Measurements from ENCODE around the gene ZNF764. TPM values are rescaled to one million over a fixed set of nuclear protein-coding genes. Genes with fewer than 3 reads are reported as not detected.

ZNF764 gene
- total RNA-seq: 10 to 100 TPM in 1 of 4 donors, 1 to 10 TPM in 3; 5.5 to 10.5 (median 8.7) TPM

GRCh38 chr16:30557957-30558788 is at the start of gene ZNF764:
Gene ZNF764 (minus strand): TSS chr16:30558374. CDS start chr16:30558182, 192 bp downstream.
- Histone ChIP-seq H3K4me3 (peak within 1 kb of the TSS; percentile 96), H3K9me3 (no peaks in the 10 kb centered on the region), H3K27me3 (no peaks in the 10 kb centered on the region), H3K4me1 (peaks cover 42% of the 10 kb centered on the region), H3K27ac (peak within 1 kb of the TSS; percentile 93), H3K36me3 (peaks cover 26% of the 10 kb centered on the region)
- peak; percentile 99 for DNase-seq (ENCODE audit: low spot score in 2 of 2)
- 0% methylated on average over 9 of the region's 74 CpGs for WGBS
- TF ChIP-seq EP300 (IDR thresholded peaks at IDR 0.05) (no peak), POLR2AphosphoS5 (IDR thresholded peaks at IDR 0.05) (peak in 2 of 3 donors; percentile 49 to 58)

- Histone ChIP-seq H3K27ac (no peak overlapping the region), H3K4me1 (peaks cover 30% of the 10 kb centered on the region), H3K36me3 (peaks cover 44% of the 10 kb centered on the region), H3K27me3 (no peaks in the 10 kb centered on the region), H3K9me3 (no peaks in the 10 kb centered on the region), H3K4me3 (no peak overlapping the region)
- DNase-seq (ENCODE audit: low spot score in 2 of 2): no peak
- WGBS: 99% methylated on average over 3 of the region's 3 CpGs
- TF ChIP-seq POLR2AphosphoS5 (IDR thresholded peaks at IDR 0.05): no peak
- no peak for TF ChIP-seq POLR2A (IDR thresholded peaks at IDR 0.05)
- no peak for TF ChIP-seq CTCF (IDR thresholded peaks at IDR 0.05)
- TF ChIP-seq EP300 (IDR thresholded peaks at IDR 0.05): no peak
Observed at GRCh38 chr16:30606004-30606403, 47.8 kb upstream of the ZNF764 start.

DNA sequence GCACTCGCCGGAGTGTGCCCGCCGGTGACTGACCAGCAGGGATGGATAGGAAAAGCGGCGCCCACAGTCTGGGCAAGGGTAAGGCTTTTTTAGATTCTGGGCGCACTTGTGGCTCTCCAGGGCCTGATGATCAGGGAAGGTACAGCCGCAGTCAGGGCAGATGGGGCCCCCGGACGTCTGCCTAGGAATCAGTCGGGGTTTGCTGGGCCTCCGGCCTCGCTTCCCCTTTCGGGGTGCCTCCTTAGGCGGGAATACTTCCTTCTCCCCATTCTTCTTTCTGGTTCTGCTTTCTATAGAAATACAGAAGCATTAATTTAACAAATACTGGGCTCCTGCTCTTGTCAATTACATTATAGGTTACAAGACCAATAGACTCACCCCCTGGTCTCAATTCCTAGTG is 47.0 kb upstream of the ZNF764 start:
- DNase-seq (ENCODE audit: low spot score in 2 of 2): no peak
- Histone ChIP-seq H3K36me3 (peaks cover 44% of the 10 kb centered on the region), H3K9me3 (no peaks in the 10 kb centered on the region), H3K27me3 (no peaks in the 10 kb centered on the region), H3K4me3 (no peak overlapping the region), H3K4me1 (peaks cover 24% of the 10 kb centered on the region), H3K27ac (no peak overlapping the region)
- WGBS: 88% methylated on average over 15 of the region's 15 CpGs
- TF ChIP-seq EP300 (IDR thresholded peaks at IDR 0.05): no peak
- TF ChIP-seq CTCF (IDR thresholded peaks at IDR 0.05): no peak
- TF ChIP-seq POLR2A (IDR thresholded peaks at IDR 0.05): no peak
- no peak for TF ChIP-seq POLR2AphosphoS5 (IDR thresholded peaks at IDR 0.05)

DNA sequence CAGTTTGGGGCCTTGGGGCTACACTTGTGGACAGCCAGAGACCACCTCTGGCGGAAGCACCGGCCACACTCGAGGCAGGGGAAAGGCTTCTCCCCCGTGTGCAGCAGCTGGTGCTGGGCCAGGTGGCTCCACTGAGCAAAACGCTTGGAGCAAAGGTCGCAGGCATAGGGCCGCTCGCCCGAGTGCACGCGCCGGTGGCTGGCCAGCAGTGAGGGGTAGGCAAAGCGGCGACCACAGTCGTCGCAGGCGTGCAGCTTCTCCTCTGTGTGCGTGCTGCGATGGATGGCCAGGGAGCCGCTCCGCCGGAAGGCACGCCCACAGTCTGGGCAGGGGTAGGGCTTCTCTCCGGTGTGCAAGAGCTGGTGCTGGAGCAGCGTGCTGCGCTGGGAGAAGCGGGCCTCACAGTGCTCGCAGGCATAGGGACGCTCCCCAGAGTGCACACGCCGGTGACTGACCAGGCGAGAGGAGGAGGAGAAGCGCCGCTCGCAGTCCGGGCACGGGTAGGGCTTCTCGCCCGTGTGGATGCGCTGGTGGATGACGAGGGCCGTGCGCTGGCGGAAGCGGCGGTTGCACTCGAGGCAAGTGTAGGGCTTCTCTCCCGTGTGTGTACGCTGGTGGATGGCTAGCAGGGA is 46.3 kb upstream of the ZNF764 start:
- DNase-seq (ENCODE audit: low spot score in 2 of 2): no peak
- H3K4me1 ChIP-seq: peaks cover 21% of the 10 kb centered on the region
- peaks cover 44% of the 10 kb centered on the region for H3K36me3 ChIP-seq
- H3K27ac ChIP-seq: no peak overlapping the region
- H3K9me3 ChIP-seq: no peaks in the 10 kb centered on the region
- H3K4me3 ChIP-seq: no peak overlapping the region
- no peaks in the 10 kb centered on the region for H3K27me3 ChIP-seq
- WGBS: 93% methylated on average over 38 of the region's 49 CpGs
- no peak for TF ChIP-seq EP300 (IDR thresholded peaks at IDR 0.05)

DNA sequence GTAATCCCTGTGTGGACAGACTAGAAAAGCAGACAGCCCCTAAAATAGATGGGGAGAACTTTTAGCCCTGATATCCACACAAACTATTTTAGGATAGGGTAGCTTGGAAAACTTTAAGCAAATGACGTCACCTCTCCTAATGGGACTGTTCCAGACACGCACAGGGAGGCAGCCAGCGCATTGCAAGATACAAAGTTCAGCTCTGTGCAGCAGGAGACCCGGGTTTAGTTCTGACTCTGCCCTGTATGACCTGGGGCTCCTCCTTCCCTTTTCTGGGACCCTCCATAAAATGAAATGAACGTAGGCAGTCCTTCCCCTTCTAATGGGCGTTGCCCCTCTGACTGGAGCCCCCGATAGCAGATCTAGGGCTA is 45.8 kb upstream of the ZNF764 start:
- no peak for TF ChIP-seq POLR2AphosphoS5 (IDR thresholded peaks at IDR 0.05)
- no peak for TF ChIP-seq POLR2A (IDR thresholded peaks at IDR 0.05)
- TF ChIP-seq EP300 (IDR thresholded peaks at IDR 0.05): no peak
- TF ChIP-seq CTCF (IDR thresholded peaks at IDR 0.05): no peak
- no peak overlapping the region for H3K27ac ChIP-seq
- 85% methylated on average over 7 of the region's 7 CpGs for WGBS
- peaks cover 44% of the 10 kb centered on the region for H3K36me3 ChIP-seq
- no peak for DNase-seq (ENCODE audit: low spot score in 2 of 2)
- no peaks in the 10 kb centered on the region for H3K27me3 ChIP-seq
- H3K4me3 ChIP-seq: no peak overlapping the region
- H3K4me1 ChIP-seq: peaks cover 16% of the 10 kb centered on the region
- no peaks in the 10 kb centered on the region for H3K9me3 ChIP-seq

DNA sequence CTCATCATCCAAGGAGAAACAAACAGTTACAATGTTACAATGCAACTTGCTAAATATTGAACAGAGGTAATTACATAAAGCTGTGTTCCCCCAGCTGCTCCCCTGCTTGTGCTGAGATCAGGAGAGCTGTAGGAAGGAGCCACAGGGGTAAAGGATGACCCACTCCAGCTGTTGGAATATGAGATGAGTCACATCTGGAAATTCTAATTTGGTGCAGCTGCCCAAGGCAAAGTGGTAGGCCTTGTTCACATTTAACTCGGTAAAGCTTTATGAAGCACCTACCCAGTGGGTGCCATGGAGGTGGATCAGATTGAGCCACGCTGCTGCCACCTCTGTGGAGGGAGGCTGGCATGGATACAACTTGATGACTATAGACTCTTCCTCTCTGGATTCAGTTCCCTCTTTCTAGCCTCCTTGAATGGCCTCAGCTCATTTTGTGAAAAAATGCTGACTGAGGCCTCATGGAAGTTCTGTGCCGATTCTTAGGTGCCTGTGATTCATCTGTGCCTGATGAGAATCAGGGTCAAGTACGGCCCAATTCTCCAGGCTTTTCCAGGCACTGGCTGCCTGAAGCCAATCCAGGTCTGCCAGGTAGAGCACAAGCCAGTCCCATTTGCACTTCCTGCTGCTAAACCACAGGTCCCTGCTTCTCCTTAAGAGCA is 44.6 kb upstream of the ZNF764 start:
- Histone ChIP-seq H3K4me3 (no peak overlapping the region), H3K36me3 (peaks cover 41% of the 10 kb centered on the region), H3K9me3 (no peaks in the 10 kb centered on the region), H3K4me1 (peaks cover 12% of the 10 kb centered on the region), H3K27ac (no peak overlapping the region), H3K27me3 (no peaks in the 10 kb centered on the region)
- no peak for DNase-seq (ENCODE audit: low spot score in 2 of 2)
- WGBS: 42% methylated on average over 4 of the region's 4 CpGs
- TF ChIP-seq CTCF (IDR thresholded peaks at IDR 0.05) (no peak), EP300 (IDR thresholded peaks at IDR 0.05) (no peak), POLR2AphosphoS5 (IDR thresholded peaks at IDR 0.05) (no peak), POLR2A (IDR thresholded peaks at IDR 0.05) (no peak)
